GM23338 (cell line): ENCODE measurements around the gene ERMARD. TPM values are rescaled to one million over a fixed set of nuclear protein-coding genes. Genes with fewer than 3 reads are reported as not detected.

Experiments
- ATAC-seq: fragments of 200-7000 bp; cut with Tn5 transposase; 3 replicates; pipeline ENCODE4 v1.9.1; 2020
- DNase-seq: peaks from one replicate; pipeline ENCODE4 v3.0.0-alpha.2; 2015; ENCODE audit warnings: low spot score
- H2AFZ ChIP-seq: fragments of 200-600 bp; sonication (generic); 2 replicates; pipeline ENCODE4 v1.8.0; 2016; ENCODE audit warnings: antibody characterized with exemption, mild to moderate bottlenecking, moderate library complexity
- H3F3A ChIP-seq: fragments of 200-600 bp; sonication (generic); replicated peaks from 2 replicates; pipeline ENCODE4 v1.8.0; 2017; ENCODE audit warnings: antibody characterized with exemption, mixed run types, low read depth
- H3K27ac ChIP-seq: fragments of 200-600 bp; sonication (generic); 2 replicates; pipeline ENCODE4 v1.6.1; 2016; ENCODE audit warnings: low read depth
- H3K27me3 ChIP-seq: fragments of 200-600 bp; sonication (generic); 2 replicates; pipeline ENCODE4 v1.8.0; 2016; ENCODE audit warnings: mild to moderate bottlenecking, mixed run types, moderate library complexity; ENCODE audit not compliant: insufficient read depth
- H3K36me3 ChIP-seq: fragments of 200-600 bp; sonication (generic); 2 replicates; pipeline ENCODE4 v1.8.0; 2016; ENCODE audit warnings: mild to moderate bottlenecking; ENCODE audit not compliant: insufficient read depth
- H3K4me1 ChIP-seq: fragments of 200-600 bp; sonication (generic); 2 replicates; pipeline ENCODE4 v1.8.0; 2016; ENCODE audit warnings: mild to moderate bottlenecking, moderate library complexity; ENCODE audit not compliant: insufficient read depth
- H3K4me2 ChIP-seq: fragments of 200-600 bp; sonication (generic); 2 replicates; pipeline ENCODE4 v1.7.1; 2017; ENCODE audit warnings: mixed run types
- H3K4me3 ChIP-seq: fragments of 200-600 bp; sonication (generic); 2 replicates; pipeline ENCODE4 v1.6.1; 2016; ENCODE audit warnings: mixed run types
- H3K79me2 ChIP-seq: fragments of 200-600 bp; sonication (generic); replicated peaks from 2 replicates; pipeline ENCODE4 v1.8.0; 2017; ENCODE audit warnings: mild to moderate bottlenecking; ENCODE audit not compliant: insufficient read depth
- H3K9me2 ChIP-seq: fragments of 200-600 bp; sonication (generic); 2 replicates; pipeline ENCODE4 v1.8.0; 2017; ENCODE audit not compliant: insufficient read depth
- H4K20me1 ChIP-seq: fragments of 200-600 bp; sonication (generic); replicated peaks from 2 replicates; pipeline ENCODE4 v1.8.0; 2017; ENCODE audit warnings: mild to moderate bottlenecking; ENCODE audit not compliant: insufficient read depth
- H3K27ac Mint-ChIP-seq: 2 replicates; pipeline ENCODE4 v1.8.0; 2020; ENCODE audit warnings: inconsistent platforms, mild to moderate bottlenecking, moderate library complexity, mixed read lengths
- H3K27me3 Mint-ChIP-seq: 3 replicates; pipeline ENCODE4 v1.8.0; 2022; ENCODE audit warnings: low read depth, mild to moderate bottlenecking, moderate library complexity, mixed read lengths, inconsistent platforms; ENCODE audit not compliant: insufficient read depth, poor library complexity
- H3K36me3 Mint-ChIP-seq: 3 replicates; pipeline ENCODE4 v1.8.0; 2021; ENCODE audit warnings: low read depth, mild to moderate bottlenecking, inconsistent platforms, moderate library complexity, mixed read lengths
- H3K4me1 Mint-ChIP-seq: 3 replicates; pipeline ENCODE4 v1.8.0; 2020; ENCODE audit warnings: mild to moderate bottlenecking, inconsistent platforms, mixed read lengths
- H3K4me3 Mint-ChIP-seq: 3 replicates; pipeline ENCODE4 v1.8.0; 2021; ENCODE audit warnings: moderate library complexity, mild to moderate bottlenecking, inconsistent platforms, mixed read lengths
- H3K9me3 Mint-ChIP-seq: 3 replicates; pipeline ENCODE4 v1.8.0; 2020; ENCODE audit warnings: moderate library complexity, mild to moderate bottlenecking, inconsistent platforms, mixed read lengths
- CTCF ChIP-seq, 2 experiments: fragments of 200-600 bp in 1 of 2; sonication (generic) in 1 of 2; conservative IDR thresholded peaks; 2 replicates each; pipeline versions ENCODE4 v1.5.1 to v1.6.1; 2016 to 2017; ENCODE audit warnings: antibody characterized with exemption in 2 of 2, low read depth in 2 of 2, mild to moderate bottlenecking in 2 of 2, moderate library complexity in 1 of 2
- EZH2phosphoT487 ChIP-seq: fragments of 200-600 bp; sonication (generic); IDR thresholded peaks from one replicate; pipeline ENCODE4 v1.8.1; 2018; ENCODE audit warnings: antibody characterized with exemption; ENCODE audit not compliant: unreplicated experiment
- JUNB ChIP-seq: IDR thresholded peaks from one replicate; pipeline ENCODE4 v1.6.1; 2016; ENCODE audit warnings: antibody characterized with exemption; ENCODE audit not compliant: unreplicated experiment
- NANOG ChIP-seq: IDR thresholded peaks from 2 replicates; pipeline ENCODE4 v1.6.1; 2016; ENCODE audit warnings: antibody characterized with exemption, borderline replicate concordance
- POLR2AphosphoS5 ChIP-seq: IDR thresholded peaks from 2 replicates; pipeline ENCODE4 v1.6.1; 2016; ENCODE audit warnings: antibody characterized with exemption, low read depth
- ZNF462 ChIP-seq: fragments of 250-450 bp; sonication (Bioruptor Pico); IDR thresholded peaks from 2 replicates; pipeline ENCODE4 v1.5.0; 2020; ENCODE audit warnings: mild to moderate bottlenecking, moderate library complexity
- polyA plus RNA-seq: library from polyadenylated mRNA; unstranded; fragments of >200 nt; fragmentation: Nextera tagmentation; extraction: Ambion mirVana; gene quantifications from 2 replicates; pipeline ENCODE4 v1.2.1, GENCODE V29; 2016
- total RNA-seq: library from RNA; depleted of rRNA; stranded (reverse); fragments of >200 nt; shearing (Covaris generic); gene quantifications from 2 replicates; pipeline ENCODE4 v1.2.3, GENCODE V29; 2014

ERMARD gene
- total and polyA plus RNA-seq, 2 experiments from 2014 or later, result 7.6 to 8.6 TPM

GRCh38 chr6:169824848-169825557, 73.6 kb downstream of the ERMARD start (continued):
- no peak for TF ChIP-seq EZH2phosphoT487
- TF ChIP-seq NANOG, result no peak
- no peak for TF ChIP-seq JUNB
- no peak for TF ChIP-seq ZNF462

DNA sequence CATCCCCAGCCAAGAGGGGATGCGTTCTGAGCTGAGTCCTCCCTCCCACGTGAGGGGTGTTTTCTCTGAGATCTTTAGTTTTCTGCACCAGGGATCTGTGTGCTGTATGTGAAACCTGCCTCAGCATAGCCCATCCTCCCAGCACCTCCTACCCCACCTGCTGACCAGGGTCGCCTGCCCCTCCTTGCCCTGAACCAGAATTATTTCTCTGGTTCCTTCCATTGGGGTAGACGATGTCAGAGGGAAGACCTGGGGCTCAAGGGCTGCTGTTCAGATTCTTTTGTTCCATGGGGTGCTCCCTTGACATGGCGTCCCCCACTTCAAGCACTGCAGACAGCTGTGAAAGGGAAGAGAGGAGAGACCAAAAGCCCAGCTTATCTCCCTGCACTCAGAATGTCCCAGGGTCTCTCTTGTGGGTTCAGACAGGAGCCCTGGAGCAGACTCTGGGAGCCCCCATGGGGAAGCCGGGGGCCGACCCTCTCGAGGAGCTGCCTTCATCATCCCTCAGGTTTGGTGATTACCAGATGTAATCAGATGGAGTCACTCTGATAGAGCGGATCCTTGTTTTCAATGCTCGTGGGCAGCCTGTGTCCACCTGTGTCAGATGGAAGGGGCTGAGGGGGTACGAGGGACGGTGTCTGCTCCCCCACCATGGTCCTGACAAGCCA, 74.3 kb downstream of the ERMARD start:
- Mint-ChIP-seq H3K27me3 (peaks cover 16% of the 10 kb centered on the region), H3K27ac (no peak overlapping the region), H3K36me3 (peaks cover 25% of the 10 kb centered on the region), H3K9me3 (peaks cover 31% of the 10 kb centered on the region), H3K4me1 (peaks cover 16% of the 10 kb centered on the region), H3K4me3 (no peak overlapping the region)
- Histone ChIP-seq H3K27me3 (no peaks in the 10 kb centered on the region), H2AFZ (no peak overlapping the region), H3F3A (no peaks in the 10 kb centered on the region), H3K4me3 (no peak overlapping the region), H3K79me2 (no peaks in the 10 kb centered on the region), H3K4me2 (no peak overlapping the region), H3K4me1 (0 out of 2 replicates have a peak, but pooled peaks cover 5% of the 10 kb centered on the region), H3K9me2 (peaks cover 8% of the 10 kb centered on the region; the same call in 1 of the 2 replicates), H3K27ac (no peak overlapping the region), H4K20me1 (no peaks in the 10 kb centered on the region), H3K36me3 (no peaks in the 10 kb centered on the region)
- ATAC-seq, result no peak
- DNase-seq, result no peak
- TF ChIP-seq CTCF (conservative IDR thresholded peaks at IDR 0.05; ENCODE audit: low read depth in 2 of 2) (no peak), POLR2AphosphoS5 (no peak), NANOG (no peak), ZNF462 (no peak)
